NCI-H146 treated with DMSO at 0.1 percent for 48 hours (cell line): ENCODE data around the gene RBP5.
"Not testable (repeated sequence)": the region's sequence is repeated elsewhere in the genome, so short reads cannot be mapped to it uniquely, and the experiment has no call there.

Experiments used
- DNase-seq: peaks from one replicate; lab custom pipeline; 2025; ENCODE audit not compliant: unreplicated experiment; lab: John Stamatoyannopoulos, UW

The RBP5 gene

GRCh38 chr12:7123806-7124522 is 4.7 kb downstream of the RBP5 start:
- no peak for DNase-seq

GRCh38 chr12:7122811-7123769 is 5.6 kb downstream of the RBP5 start:
- no peak for DNase-seq

- no peak for DNase-seq
These were observed 7.4 kb downstream of the RBP5 start for GRCh38 chr12:7121324-7121723.

GRCh38 chr12:7120166-7120565 is 8.5 kb downstream of the RBP5 start:
- DNase-seq = no peak

- DNase-seq = no peak
These were observed 9.8 kb downstream of the RBP5 start for GRCh38 chr12:7118881-7119280.

GRCh38 chr12:7117670-7118069 is 11.0 kb downstream of the RBP5 start:
- DNase-seq = no peak

- DNase-seq = no peak
These were observed 11.8 kb downstream of the RBP5 start for GRCh38 chr12:7116916-7117315.

- no peak for DNase-seq
These were observed 12.5 kb downstream of the RBP5 start for GRCh38 chr12:7116196-7116595.

- DNase-seq = no peak
These were observed 13.8 kb downstream of the RBP5 start for GRCh38 chr12:7114851-7115250.

- DNase-seq = no peak
These were observed 14.7 kb downstream of the RBP5 start for GRCh38 chr12:7114008-7114407.

GRCh38 chr12:7113389-7113871 is 15.3 kb downstream of the RBP5 start:
- peak; percentile 49 for DNase-seq

- no peak for DNase-seq
These were observed 16.6 kb downstream of the RBP5 start for GRCh38 chr12:7112041-7112440.

GRCh38 chr12:7110661-7111060 is 18.0 kb downstream of the RBP5 start:
- no peak for DNase-seq

- no peak for DNase-seq
These were observed 19.1 kb downstream of the RBP5 start for GRCh38 chr12:7109572-7109920.

GRCh38 chr12:7108796-7109571 is 19.7 kb downstream of the RBP5 start, which contains the start of gene C1RL:
C1RL (minus strand) TSS chr12:7109214; CDS start chr12:7109180, 34 bp downstream.
- DNase-seq = peak; percentile 91

- DNase-seq = peak; percentile 89
These were observed 20.5 kb downstream of the RBP5 start for GRCh38 chr12:7108003-7108795.

- DNase-seq = peak; percentile 39
These were observed 21.1 kb downstream of the RBP5 start for GRCh38 chr12:7107636-7108002.

GRCh38 chr12:7107181-7107580 is 21.5 kb downstream of the RBP5 start:
- DNase-seq = not testable (repeated sequence)

GRCh38 chr12:7106082-7106481 is 22.6 kb downstream of the RBP5 start:
- DNase-seq = no peak

- DNase-seq = no peak
These were observed 24.7 kb downstream of the RBP5 start for GRCh38 chr12:7103837-7104584.
